GM18526 (cell line): ENCODE measurements around the gene HECA.

ENCODE experiments used
- POLR2A ChIP-seq: IDR thresholded peaks from 3 replicates; pipeline ENCODE4 v1.6.1; 2011; ENCODE audit not compliant: insufficient read length; ENCODE audit errors: extremely low read depth

The HECA gene

DNA sequence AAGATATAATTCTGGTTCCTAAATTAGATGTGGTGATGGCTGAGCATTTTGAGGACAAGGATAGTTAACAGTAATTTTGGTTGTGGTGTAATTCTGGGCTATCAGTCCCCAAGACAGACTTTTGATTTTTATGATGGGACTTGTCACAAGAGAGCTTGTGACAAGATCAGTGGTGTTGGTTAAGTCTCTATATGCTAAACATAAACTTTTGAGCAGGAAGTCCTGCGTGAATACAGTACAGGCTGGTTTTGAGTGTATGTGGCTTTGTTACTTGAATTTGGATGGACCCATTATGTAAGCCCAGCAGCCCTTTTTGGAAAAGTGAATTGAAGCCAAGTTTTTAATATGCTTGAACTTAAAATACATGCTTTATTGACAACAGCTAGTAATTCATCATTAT is 38.9 kb downstream of the HECA start:
- TF ChIP-seq POLR2A, result no peak

GRCh38 chr6:139174961-139175360 is 40.1 kb downstream of the HECA start:
- no peak for TF ChIP-seq POLR2A

DNA sequence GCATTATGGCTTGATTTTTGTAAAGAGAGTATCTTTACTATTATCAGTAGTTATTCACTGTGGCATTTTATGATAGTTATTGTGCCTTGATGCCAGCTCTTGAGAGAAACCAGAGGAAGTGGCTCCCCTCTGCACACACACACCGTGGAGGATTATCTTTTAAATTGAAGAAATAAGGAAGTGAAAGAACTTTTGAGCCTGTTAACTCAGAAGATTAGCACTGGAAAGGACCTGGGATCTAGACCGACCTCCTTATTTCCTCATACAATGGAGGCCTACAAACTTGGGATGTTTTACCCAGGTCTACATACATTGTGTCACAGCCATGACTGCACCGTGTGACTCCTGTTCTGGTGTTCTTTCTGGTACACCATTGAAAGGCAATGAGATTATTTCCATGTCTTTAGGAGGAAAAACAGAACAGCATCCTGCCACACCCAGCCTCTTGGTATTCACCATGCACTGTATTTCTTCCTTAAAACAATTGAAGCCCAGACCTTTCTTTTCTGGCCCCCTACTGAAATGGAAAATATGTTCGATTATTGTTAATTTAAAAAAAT is 40.6 kb downstream of the HECA start:
- no peak for TF ChIP-seq POLR2A

- no peak for TF ChIP-seq POLR2A
Measured at GRCh38 chr6:139181236-139181635, 46.4 kb downstream of the HECA start.

- TF ChIP-seq POLR2A, result no peak
Measured at GRCh38 chr6:139184047-139184446, 49.2 kb downstream of the HECA start.

- TF ChIP-seq POLR2A, result no peak
Measured at GRCh38 chr6:139184459-139184858, 49.6 kb downstream of the HECA start.

- no peak for TF ChIP-seq POLR2A
Measured at GRCh38 chr6:139186242-139186641, 51.4 kb downstream of the HECA start.

- TF ChIP-seq POLR2A, result no peak
Measured at GRCh38 chr6:139186692-139187091, 51.8 kb downstream of the HECA start.

GRCh38 chr6:139187489-139187888 is 52.6 kb downstream of the HECA start:
- TF ChIP-seq POLR2A, result no peak

DNA sequence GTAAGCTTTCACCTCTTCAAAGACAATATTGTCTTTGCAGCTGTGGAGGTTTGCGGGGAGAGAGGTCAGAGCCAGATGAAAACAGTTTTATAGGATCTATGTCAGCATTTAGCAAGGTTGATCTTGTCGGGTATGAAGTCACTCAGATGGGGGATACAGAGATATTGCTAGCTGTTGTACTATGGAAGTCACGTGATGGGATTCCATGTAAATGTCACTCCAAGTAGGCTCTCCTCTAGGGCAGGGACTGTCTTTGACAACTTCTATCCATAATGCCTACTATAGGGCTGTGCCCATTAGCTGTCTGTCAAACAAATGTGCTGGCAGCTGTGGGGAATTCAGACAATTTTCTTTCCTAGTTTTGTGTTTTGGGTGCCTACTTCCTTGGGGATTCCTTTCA is 54.8 kb downstream of the HECA start:
- no peak for TF ChIP-seq POLR2A

GRCh38 chr6:139194740-139195139 is 59.9 kb downstream of the HECA start:
- no peak for TF ChIP-seq POLR2A

GRCh38 chr6:139198529-139199288 is 63.8 kb downstream of the HECA start:
- no peak for TF ChIP-seq POLR2A

DNA sequence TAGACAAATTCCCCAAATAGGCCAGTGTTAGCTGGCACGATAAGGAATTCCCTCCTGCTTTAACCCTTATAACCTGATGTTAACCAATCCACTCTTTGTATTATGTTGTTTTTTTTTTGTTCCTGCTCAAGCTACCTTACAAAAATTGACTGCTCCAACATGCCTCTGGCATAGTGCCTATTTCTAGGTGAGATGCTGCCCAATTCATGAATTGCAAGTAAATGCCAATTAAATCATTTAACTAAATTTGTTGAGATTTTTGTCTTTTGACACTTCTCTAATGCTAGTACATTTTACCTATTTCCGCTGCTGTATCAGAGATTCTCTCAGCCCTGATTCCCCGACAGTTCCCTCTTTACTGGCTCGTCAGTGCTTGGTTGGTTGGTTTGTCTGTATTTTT is 66.5 kb downstream of the HECA start:
- no peak for TF ChIP-seq POLR2A

DNA sequence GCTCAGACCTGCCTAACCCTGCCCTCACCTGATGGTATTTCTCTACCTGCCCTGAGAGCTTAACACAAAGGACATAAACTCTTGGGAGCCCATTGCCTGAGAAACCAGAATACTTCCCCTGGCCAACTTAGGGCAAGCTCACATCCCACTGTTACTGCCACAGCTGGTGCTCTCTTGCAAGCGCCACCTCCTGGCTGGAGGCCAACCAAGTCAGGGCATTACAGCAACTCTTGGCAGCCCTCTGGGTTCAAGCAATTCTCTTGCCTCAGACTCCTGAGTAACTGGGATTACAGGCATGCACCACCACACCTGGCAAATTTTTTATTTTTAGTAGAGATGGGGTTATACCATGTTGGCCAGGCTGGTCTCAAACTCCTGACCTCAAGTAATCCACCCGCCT is 70.1 kb downstream of the HECA start:
- no peak for TF ChIP-seq POLR2A

- no peak for TF ChIP-seq POLR2A
Measured at GRCh38 chr6:139205843-139206242, 71.0 kb downstream of the HECA start.

DNA sequence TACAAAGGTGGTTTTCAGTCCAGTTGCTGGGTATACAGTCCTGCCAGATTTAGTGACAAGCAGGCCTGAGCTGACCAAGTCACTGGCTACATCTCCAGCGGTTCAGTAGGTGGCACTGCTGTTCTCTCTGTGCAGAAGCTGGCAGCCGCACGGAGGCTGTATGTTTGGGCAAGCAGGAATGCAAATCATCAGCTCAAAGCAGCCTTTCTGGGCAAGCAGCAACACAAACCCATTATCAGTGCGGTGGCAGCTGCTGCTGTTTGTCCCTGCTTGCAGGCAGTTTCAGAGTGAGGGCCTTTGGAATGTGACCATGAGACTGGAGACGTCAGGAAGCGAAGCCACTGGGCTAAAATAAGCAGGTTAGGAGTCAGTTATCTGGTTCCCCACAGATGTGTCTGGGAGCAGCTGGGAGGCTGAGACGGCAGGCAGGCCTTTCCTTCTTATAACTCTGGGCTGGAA is 84.4 kb downstream of the HECA start:
- no peak for TF ChIP-seq POLR2A

- TF ChIP-seq POLR2A, result no peak
Measured at GRCh38 chr6:139219746-139220145, 84.9 kb downstream of the HECA start.
